ENCODE measurements around the gene C1orf141. TPM values are rescaled to one million over a fixed set of nuclear protein-coding genes. Genes with fewer than 3 reads are reported as not detected.

C1orf141 gene
- total RNA-seq, 1 donor from 2014 or later, result not detected

DNA sequence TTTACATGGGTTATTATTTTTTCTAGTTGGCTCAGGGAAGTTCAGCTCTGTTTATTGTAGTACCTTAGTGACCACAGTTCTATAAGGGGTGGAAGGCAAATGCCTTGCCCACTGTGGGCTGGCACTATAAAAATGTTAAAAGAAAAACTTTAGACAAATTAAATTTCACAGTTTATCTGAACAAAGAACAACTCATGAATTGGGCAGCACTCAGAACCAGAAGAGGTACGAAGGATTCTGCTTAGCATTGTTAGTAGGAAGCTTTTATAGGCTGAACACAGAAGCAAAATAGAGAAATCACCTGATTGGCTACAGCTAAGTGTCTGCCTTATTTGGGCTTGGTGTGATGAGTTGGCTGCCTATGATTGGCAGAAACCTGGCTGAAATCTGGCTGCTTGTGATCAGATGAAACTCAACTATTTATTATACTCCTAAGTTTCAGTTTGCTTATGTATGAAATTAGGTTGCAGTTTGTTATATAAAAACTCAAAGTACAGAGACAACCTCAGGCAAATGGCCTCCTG lies 45.0 kb downstream of the C1orf141 start:
- no peak for DNase-seq
- intact Hi-C loops (cut with micrococcal nuclease), result no loop called here
- H3K27me3 ChIP-seq (ENCODE audit: low read depth), result peaks cover 24% of the 10 kb centered on the region
- H3K36me3 ChIP-seq, result no peaks in the 10 kb centered on the region
- no peak overlapping the region for H3K27ac ChIP-seq (replicated peaks)
- no peaks in the 10 kb centered on the region for H3K4me1 ChIP-seq
- TF ChIP-seq CTCF (IDR thresholded peaks at IDR 0.05; ENCODE audit: borderline replicate concordance), result no peak
- no peaks in the 10 kb centered on the region for H3K9me3 ChIP-seq (replicated peaks)
- no peak overlapping the region for H3K4me3 ChIP-seq

GRCh38 chr1:67088440-67088839 lies 46.3 kb downstream of the C1orf141 start:
- DNase-seq, result no peak
- no peak overlapping the region for H3K27ac ChIP-seq (replicated peaks)
- H3K4me3 ChIP-seq, result no peak overlapping the region
- H3K9me3 ChIP-seq (replicated peaks), result no peaks in the 10 kb centered on the region
- intact Hi-C loops (cut with micrococcal nuclease), result no loop called here
- no peaks in the 10 kb centered on the region for H3K36me3 ChIP-seq
- H3K4me1 ChIP-seq, result no peaks in the 10 kb centered on the region
- peaks cover 11% of the 10 kb centered on the region for H3K27me3 ChIP-seq (ENCODE audit: low read depth)
- TF ChIP-seq CTCF (IDR thresholded peaks at IDR 0.05; ENCODE audit: borderline replicate concordance), result no peak

DNA sequence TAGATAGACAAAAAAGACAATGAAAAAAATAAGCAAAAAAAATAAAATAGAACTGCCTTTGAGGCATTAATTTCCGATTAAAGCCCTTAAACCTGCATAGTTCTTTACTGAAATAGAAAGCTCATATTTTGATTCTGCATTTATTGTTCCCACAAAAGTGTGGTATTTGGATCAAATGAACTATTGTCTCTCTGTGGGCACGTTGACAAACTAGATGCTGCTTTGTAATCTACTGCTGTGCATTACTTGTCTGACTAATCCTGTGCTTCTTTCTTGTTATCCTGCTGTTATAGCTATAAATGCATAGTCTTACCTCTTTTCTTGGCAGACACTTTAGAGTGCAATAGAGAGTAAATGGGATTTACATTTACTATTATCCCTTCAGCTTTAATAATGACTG lies 49.4 kb downstream of the C1orf141 start:
- Histone ChIP-seq H3K9me3 (replicated peaks) (no peaks in the 10 kb centered on the region), H3K4me1 (no peaks in the 10 kb centered on the region), H3K27ac (replicated peaks) (no peak overlapping the region), H3K27me3 (ENCODE audit: low read depth) (peaks cover 6% of the 10 kb centered on the region), H3K36me3 (no peaks in the 10 kb centered on the region), H3K4me3 (no peak overlapping the region)
- no peak for TF ChIP-seq CTCF (IDR thresholded peaks at IDR 0.05; ENCODE audit: borderline replicate concordance)
- DNase-seq, result no peak
- intact Hi-C loops (cut with micrococcal nuclease), result no loop called here

DNA sequence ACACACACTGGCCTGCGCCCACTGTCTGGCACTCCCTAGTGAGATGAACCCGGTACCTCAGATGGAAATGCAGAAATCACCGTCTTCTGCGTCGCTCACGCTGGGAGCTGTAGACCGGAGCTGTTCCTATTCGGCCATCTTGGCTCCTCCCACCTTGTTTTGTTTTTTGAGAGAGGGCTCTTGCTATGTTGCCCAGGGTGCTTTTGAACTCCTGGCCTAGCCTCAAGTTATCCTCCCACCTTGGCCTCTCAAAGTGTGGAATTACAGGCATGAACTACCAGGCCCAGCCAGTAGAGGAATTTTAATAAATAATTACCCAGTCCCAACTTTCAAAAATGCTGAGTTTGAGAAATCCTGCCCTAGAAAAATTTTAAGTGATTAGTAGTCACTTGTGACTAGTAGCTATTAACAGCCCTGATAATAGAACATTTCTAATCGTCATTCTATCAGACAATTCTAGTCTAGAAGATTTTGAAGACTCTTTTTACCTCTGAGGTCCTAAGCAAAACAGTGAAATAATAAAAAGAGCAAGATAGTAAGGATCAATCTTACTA lies 49.9 kb downstream of the C1orf141 start:
- H3K4me1 ChIP-seq, result no peaks in the 10 kb centered on the region
- no peak overlapping the region for H3K27ac ChIP-seq (replicated peaks)
- intact Hi-C loops (cut with micrococcal nuclease), result no loop called here
- H3K27me3 ChIP-seq (ENCODE audit: low read depth), result peaks cover 5% of the 10 kb centered on the region
- H3K36me3 ChIP-seq, result no peaks in the 10 kb centered on the region
- H3K9me3 ChIP-seq (replicated peaks), result no peaks in the 10 kb centered on the region
- TF ChIP-seq CTCF (IDR thresholded peaks at IDR 0.05; ENCODE audit: borderline replicate concordance), result no peak
- H3K4me3 ChIP-seq, result no peak overlapping the region
- DNase-seq, result no peak

DNA sequence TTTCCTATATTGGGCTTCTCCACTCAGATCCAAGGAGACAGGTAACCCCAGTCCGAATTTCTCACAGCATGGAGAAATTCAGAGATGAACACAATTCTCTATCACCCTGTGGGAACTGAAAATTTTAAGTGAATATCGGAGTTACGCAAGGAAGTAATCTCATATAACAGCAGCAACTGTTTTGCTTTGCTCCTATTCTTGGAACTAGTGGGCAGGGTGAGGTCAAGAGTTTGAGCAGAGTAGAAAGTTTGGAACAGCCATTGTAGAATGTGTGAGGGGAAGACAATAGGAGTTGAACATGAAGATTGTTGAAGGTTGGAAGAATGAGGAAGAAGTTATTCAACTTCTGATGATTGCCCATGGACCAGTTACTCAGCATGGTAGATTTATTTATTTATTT lies 56.5 kb downstream of the C1orf141 start:
- intact Hi-C loops (cut with micrococcal nuclease), result no loop called here
- no peak overlapping the region for H3K27ac ChIP-seq (replicated peaks)
- DNase-seq, result no peak

More for the DNA sequence above, 56.5 kb downstream of the C1orf141 start:
- Histone ChIP-seq H3K27me3 (ENCODE audit: low read depth) (no peaks in the 10 kb centered on the region), H3K4me1 (no peaks in the 10 kb centered on the region), H3K36me3 (no peaks in the 10 kb centered on the region), H3K4me3 (no peak overlapping the region), H3K9me3 (replicated peaks) (peaks cover 2% of the 10 kb centered on the region)
- TF ChIP-seq CTCF (IDR thresholded peaks at IDR 0.05; ENCODE audit: borderline replicate concordance), result no peak

Measured in left ventricle myocardium inferior (tissue), 1 donor.